Activated naive CD4-positive, alpha-beta T cell treated with anti-CD3 and anti-CD28 coated beads, Interleukin-2, amount 50 U/mL, for 16 hours (primary cell): Measurements from ENCODE around the gene PHTF2.

ENCODE experiments used
- DNase-seq: peaks from one replicate; pipeline ENCODE4 v3.0.0-alpha.2; 2020

The PHTF2 gene

DNA sequence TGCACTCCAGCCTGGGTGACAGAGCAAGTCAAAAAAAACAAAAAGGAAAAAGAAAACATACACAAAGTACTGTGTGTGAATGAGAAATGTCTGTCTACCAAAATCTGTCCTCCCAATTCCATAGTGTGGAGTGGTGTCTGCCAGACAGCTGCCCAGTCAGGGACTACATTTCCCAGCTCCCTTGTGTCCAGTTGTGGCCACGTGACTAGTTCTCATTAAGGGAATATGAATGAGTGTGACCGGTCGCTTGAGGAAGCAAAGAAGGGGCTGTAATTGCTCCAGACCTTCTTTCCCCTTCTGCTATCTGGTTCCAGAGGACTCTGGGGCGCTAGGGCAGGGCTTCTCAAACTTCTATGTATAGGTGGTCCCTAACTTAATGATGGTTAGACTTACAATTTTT, 204.1 kb downstream of the PHTF2 start:
- no peak for DNase-seq

DNA sequence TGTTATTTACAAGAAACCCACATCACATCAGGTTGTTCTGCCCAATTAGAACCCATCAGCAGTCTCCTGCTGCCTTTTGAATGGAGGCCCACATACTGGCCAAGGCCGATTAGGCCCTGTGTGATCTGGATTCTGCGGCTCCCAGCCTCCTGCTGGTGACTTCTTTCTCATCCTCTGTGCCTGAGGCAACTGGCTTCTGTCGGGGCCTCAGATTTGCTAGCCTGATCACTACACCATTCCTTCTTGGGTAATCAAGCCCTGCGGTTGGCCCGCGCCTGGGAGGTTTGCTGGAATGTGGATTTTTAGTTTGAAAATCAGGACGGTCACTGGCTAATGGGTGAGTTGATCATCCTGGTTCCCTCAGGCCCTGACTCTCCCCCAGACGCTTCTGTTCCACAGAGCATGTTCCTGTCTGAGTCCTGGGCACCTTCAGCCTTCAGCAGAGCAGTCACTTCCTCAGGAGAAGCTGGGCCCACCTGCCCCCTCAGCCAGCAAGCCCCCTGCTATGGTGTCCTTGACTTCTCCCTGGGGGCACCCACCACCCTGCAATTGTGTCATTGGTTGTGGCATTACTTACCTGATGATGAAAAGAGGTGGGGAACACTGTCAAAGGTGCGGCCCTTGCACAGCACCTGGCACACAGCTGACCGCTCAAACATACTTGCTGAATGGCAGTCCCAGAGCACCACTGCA, 207.6 kb downstream of the PHTF2 start:
- no peak for DNase-seq
